ENCODE results near the gene TRIM42.

GRCh38 chr3:140726066-140726465, 48.2 kb downstream of the TRIM42 start:
- TF ChIP-seq PRDM1 (tag by site-specific recombination; IDR thresholded peaks at IDR 0.05) (no peak), ZNF660 (tag by site-specific recombination; IDR thresholded peaks at IDR 0.05) (no peak)
